ENCODE results near the gene KCNJ12.
"Not testable (repeated sequence)": the region's sequence is repeated elsewhere in the genome, so short reads cannot be mapped to it uniquely, and the experiment has no call there.

KCNJ12 gene

DNA sequence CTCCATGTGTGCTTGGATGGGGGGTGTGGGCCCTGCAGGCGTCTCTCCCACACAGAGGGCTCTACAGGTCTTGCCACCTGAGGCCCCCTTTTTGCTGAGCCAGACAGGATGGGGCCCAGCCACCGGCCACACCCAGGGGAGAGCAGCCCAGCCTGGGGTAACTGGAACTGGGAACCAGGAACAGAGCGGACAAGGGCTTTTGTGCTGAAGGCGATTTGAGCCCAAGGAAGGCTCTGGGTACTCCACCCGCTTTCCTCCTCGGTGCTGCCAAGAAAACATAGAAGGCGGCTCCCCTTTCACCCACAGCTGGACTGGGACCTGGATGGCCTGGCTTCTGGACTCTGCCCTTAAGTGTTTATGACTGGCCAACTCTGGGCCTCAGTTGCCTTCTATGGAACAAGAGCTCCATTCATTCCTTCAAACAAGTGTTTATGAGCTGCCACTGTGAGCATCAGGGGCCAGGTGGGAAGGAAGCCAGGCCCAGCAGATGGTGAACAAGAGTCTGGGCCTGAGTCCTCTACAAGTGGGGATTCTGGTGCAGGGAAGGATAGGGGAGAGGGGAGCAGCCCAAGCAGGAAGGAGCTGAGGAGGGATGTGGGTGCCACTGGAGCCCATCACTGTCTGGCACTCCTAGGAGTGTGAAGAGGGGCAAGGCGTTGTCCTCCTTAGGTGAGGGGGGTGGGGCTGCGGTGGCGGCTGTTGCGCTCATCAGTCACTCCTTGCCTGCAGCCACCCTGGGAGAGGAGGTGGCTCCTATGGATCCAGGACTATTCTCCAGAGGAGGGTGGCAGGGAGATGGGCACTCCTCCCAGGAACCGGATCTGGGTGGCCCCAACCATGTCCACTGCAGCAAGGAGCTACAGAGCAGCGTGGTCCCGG, 46.4 kb downstream of the KCNJ12 start:
- DNase-seq = not testable (repeated sequence)

DNA sequence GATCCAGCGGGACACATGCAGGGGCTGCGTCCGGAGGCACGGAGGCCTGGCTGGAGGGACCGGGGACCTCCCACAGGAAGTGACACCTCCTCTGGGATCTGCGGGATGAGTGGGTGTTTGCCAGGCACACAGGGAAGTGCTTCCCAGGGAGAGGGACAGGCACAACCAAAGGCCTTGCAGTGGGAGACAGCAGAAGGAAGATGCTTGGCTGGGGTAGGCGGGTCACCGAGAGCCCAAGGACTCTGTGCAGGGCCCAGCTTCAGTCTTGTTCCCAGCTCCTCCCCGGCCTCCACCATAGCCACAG, 47.0 kb downstream of the KCNJ12 start:
- not testable (repeated sequence) for DNase-seq

DNA sequence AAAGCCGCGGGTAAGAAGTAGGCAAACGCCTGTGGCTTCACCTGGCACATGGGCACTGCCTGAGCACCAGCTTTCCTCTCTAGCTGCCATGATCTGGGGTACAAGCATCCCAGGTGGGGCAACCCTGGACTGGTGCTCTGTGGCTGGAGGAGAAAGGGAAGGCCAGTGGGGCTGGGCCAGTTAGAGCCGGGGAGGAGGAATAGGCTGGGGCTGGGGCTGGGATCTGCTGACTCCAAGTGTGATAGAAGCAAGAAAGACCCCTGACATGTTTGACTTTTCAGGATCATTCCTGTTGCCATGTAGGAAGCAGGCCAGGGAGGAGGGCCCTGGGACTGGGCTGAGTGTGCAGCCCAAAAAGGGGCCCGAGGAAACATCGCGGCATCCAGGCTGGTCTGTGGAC, 48.5 kb downstream of the KCNJ12 start:
- DNase-seq = not testable (repeated sequence)

DNA sequence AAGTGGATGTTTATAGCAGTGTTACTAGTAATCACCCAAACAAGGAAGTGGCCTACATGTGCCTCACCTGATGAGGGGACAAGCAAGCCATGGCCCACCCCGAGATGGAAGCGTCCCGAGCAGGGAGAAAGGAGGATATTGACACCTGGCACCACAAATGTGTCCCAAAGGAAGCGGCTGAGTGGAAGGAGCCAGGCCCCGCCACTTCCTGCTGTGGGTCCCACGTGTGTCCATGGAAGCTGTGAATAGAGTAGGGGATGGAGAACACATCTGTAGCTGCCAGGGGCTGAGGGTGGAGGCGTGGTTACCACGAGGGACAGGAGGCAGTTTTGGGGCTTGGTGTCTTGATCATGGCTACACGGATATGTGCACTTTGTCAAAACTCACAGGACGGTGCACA, 49.2 kb downstream of the KCNJ12 start:
- DNase-seq = no peak

DNA sequence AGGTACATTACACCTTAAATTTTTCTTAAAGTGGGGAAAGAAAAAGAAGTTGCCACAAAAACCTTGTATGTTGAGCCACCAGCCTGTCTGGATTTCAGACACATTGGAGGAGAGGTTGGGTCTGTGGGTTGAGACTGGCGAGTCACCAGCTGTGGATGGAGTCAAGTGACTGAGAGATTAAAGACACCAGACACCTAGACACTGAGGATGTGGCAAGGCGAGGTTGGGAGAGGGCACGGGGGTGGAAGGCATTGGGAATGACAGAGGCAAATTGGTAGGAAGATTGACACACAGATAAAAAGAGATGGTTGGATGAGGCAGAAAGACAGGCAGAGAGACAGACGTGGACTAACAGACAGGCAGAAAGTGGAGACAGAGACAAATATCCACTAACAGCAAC, 49.6 kb downstream of the KCNJ12 start:
- no peak for DNase-seq

DNA sequence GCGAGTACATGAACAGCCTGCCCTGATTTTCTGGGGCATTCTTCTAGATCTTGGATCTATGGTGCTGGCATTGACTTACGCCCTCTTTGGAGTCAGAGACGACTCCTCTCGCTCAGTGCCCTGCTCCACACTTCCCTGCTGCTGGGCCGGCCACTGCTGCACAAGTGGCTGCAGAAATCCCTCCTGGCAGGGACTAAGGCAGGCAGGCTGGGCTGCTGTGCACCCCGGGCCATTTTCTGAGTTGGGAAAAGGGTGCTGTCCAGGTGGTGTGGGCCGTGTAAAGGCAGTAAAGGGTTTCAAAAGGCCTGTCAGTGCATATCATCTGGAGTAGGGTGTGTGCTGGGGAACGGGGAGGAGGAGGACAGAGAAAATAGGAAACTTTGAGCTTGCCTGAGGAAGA, 50.1 kb downstream of the KCNJ12 start:
- not testable (repeated sequence) for DNase-seq

DNA sequence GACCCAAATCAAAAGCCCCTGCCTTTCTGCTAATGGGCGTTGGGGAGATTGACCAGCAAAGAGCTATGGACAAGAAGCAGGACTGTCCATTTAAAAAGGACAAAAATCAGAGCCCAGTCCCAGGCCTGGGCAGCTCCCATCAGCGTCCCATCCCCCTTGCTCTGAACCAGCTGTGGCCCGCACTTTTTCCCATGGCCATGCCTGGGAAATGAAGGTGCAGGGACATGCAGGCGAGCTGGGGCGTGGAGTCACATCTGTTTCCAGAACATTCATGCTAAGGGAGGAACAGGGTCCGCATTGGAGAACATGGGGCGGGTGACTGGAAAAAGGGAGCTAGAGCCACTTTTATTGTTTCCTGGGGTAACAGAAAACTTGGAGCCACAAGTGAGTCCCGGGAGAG, 50.7 kb downstream of the KCNJ12 start:
- not testable (repeated sequence) for DNase-seq

DNA sequence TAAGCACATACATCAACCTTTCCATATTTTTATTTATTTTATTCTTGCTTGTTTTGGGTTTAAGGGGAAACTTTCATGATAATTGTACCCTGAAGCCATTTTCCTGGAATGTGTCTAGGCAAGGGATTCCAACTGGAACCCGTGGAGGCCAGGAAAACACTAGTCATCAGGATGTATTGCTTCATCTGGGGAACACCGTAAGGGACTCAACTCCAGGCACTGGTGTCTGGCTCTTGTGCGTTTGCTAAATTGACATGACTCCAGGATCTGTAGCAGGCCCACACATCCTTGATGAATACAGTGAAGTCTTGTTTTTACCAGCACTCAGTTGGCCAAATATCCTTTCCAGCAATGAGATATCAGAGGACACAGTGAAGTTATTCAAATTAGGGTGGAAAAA, 51.6 kb downstream of the KCNJ12 start:
- DNase-seq = not testable (repeated sequence)

DNA sequence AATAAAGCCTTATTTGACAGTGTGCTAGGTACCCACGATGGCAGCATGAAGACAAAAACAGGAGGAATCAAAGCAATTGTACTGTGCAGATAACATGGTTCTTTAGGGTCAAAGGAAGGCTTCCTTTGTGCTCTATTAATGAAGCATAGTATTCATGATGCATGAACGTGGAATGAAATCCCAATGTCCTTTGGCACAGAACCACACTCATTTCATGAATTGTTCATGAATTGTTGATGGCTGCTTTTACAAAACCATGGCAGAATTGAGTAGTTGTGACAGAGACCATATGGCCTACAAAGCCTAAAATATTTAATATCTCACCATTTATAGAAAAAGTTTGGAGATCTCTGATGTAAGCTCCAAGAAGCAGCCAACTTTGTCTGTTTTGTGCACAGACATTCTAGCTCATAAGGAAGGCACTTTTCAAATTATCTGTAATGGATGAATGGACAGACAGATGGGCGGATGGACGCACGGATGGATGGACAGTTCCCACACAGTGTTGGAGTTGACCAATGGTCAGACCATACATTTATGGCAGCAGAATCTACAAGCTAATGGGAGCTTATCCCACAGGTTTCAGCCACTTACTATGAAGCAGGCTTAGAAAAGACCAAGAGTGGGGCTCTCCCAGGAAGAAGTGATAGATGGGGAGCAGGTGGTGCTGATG, 52.7 kb downstream of the KCNJ12 start:
- DNase-seq = not testable (repeated sequence)

DNA sequence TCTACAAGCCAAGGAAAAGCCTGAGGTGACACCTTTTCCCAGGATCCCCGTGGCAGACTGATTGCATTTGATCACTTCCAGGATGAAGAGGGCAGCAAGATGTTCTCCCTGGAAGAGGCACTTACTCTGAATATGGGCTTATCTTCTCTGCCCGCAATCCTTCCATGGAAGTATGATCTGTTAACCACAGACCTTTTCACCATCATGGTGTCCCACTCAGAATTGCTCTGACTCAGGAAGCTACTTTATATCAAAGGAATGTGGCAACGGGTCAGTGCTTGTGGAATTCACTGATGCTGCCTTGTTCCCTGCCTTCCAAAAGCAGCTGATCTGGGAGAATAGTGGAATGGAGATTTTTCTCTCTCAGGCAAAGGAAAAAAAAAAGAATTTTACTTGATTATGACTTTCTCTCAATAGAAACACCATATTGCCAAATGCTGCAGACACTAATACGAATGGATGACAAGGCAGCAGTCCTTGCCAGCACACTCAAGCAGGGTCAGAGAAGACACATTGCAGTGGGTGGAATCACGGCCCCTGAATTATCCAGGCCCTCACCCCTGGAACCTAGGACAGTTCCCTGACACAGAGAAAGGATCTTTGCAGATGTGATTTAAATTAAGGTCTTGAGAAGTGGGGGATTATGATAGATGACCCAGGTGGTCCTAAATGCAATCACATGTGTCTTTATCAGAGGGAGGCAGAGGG, 53.9 kb downstream of the KCNJ12 start:
- not testable (repeated sequence) for DNase-seq

DNA sequence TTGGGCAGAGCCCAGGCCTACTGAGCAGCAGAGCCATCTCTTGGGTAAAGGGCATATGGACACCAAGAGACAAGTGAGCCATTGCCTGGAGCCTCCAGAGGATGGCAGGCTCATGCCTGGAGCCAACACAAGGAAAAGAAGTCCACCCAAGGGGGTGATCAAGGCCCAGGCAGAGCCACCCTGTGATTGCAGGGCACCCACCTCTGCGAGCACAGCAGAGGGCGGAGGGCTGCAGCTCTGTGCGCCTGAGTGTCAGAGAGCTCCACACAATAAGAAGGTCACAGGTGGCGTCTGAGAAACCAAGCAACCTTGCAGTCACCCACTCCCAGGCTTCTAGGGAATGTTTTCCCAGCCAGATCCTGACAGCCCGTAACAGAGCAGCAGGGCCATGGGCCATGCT, 57.8 kb downstream of the KCNJ12 start:
- DNase-seq = not testable (repeated sequence)

DNA sequence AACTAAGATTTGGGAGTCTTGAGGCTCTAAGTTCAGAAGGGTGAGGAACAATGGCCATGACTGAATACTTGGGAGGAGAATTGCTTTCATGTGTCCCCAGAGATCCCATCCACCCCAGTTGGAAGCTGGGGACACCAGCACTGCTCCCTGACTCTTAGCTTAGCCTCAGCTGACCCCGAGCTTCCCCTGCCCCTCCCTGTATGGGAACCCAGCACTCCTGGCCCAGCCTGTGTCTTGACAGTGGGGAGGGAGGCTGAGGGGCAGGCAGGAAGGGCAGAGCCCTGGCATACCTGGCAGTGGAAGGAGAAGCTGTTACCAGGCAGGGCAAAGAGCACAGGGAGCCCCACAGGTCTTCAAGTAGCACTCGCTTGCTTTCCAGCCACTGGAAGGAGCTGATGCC, 58.8 kb downstream of the KCNJ12 start:
- DNase-seq = not testable (repeated sequence)

DNA sequence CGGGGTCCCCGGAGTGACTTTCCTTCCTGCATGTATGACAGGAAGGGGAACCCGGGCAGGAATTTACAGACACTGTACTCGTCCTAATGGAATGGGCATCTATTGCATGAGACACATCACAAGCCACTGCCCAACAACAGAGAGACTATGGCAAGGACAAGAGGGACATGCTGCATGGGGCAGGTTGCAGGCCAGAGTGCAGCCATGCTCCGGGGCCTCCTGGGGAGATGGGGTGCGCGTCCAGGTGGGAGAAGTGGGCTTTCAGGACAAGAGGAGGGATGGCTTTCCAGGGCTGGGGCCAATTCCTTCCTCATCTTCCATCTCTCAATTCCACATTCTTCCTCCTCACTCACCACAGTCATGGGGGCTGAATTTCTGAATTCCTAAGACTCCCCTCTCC, 60.3 kb downstream of the KCNJ12 start:
- not testable (repeated sequence) for DNase-seq

DNA sequence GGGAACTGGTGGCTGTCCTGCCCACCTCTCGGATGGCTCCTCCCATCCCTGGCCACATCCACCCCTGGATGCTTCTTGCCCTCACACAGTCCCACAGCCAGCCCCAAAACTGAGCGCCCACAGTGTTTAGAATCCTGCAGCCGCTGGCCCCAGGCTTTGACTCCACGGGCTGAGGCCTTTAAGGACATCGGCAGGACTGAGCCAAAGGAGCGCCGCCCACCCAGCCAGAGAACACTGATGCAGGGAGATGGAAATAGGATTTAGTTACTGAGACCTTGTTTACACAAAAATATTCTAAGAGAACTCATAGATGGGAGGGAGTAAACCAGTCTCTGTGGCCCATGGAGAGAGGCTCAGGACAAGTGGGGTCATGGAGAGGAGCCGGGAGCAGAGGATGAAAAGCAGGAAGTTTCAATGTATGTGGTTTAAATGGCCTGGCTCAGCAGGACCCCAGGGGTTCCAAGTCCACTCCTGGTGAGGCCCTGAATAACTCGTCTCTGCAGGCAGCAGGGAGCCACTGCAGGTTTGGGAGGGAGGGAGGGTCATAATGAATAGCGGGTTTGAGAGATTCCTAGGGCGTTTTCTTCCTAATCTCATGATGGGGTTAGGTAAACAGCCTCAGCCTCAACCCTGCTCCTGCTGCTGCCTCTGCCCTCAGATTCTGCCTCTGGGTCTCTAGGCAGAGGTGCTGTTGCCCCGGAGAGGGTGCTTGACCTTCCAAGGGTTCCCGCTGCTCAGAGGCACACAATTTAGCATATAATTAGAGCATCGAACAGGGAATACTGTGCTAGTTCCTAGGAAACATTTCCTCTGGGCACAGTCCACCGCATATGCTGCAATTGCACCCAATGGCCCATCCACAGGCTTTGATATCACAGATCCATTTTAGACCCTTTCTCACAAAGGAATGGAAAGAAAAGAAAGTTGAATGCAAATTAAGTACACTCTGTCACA, 61.0 kb downstream of the KCNJ12 start:
- not testable (repeated sequence) for DNase-seq

DNA sequence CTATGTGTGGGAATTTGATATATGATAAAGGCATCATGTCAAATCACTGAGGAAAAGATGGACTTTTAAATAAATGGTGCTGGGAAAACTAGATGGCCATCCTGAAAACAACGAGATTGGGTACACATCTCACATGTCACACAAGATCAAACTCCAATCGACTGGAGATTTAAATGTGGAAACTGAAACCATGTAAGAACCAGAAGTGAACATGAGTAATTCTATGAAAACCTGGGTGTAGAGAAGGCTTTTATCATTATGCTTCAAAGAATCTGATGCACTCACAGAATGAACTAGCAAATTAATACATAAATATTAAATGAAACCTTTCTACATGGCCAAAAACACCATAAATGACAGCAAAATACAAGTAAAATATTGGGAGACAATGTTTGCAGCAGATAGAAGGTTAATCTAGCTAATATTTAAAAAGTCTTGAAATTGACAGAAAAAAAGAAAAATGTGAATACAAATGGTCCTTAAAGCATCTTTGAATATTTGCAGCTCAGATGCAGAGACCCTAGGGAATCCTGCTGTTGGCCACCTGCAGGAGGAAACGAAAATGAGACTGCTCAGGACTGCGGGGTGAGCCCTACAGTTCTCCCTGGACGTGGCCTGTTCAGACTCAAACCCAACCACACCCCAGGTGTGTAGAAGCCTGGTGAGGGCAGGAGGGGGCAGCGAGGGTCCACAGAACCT, 62.3 kb downstream of the KCNJ12 start:
- not testable (repeated sequence) for DNase-seq

DNA sequence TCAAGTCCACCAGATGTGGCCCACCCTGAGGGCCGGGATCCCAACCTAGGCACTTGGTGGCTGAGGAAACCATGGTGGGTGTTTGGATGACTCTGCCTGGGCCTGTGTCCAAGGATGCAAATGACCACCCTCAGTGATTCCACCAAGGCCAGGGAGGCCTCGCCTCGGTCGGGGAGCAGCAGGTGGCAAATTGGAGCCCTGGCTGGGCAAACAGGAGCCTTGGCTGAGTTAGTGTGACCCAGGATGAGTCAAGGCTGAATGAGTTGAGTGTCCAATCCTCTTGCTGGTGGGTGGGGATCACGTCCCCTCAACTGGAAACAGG, 62.8 kb downstream of the KCNJ12 start:
- DNase-seq = not testable (repeated sequence)

DNA sequence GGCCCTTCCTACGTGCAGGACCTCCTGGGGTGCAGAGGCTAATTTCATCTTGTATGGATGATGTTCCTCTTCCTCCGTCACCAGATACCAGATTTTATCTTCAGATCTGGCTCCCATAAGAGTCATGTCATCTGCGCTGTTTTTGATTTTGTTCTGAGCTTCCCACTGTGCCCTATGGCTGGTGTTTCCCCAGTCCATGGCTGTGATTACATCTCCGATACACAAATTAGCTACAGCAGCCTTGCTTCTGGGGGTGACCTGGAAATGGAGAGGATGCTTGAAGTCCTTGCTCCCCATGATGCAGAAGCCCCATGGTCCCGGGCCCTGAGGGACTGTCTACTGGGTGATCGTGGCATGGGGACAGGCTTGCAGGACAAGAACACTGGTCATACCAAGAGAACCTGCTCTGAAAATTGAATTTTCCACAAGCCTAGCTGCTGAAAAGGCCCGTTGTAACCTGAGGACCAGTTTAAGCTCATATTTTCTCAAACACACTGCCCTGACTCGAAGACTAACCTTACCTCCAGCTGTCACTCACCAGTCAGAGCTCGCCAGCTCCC, 69.0 kb downstream of the KCNJ12 start:
- no peak for DNase-seq

DNA sequence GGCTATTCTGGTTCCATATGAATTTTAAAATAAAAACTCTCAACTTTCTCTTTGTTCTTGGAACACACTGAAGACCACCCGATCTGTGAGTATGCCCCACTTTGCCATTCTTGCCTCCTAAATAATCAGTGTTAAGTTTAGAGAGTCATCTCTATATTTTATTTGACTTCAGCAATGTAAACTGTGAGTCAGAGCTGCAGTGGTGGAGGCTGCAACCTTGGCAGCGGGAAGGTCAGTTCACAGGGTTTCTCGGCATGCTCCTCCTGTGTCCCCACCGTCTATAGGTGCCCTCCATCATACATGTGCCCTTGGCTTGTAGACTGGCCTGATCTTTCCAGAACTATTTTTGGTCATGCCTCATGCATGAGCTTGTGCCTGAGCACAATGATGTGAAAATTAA, 71.4 kb downstream of the KCNJ12 start:
- DNase-seq = not testable (repeated sequence)

DNA sequence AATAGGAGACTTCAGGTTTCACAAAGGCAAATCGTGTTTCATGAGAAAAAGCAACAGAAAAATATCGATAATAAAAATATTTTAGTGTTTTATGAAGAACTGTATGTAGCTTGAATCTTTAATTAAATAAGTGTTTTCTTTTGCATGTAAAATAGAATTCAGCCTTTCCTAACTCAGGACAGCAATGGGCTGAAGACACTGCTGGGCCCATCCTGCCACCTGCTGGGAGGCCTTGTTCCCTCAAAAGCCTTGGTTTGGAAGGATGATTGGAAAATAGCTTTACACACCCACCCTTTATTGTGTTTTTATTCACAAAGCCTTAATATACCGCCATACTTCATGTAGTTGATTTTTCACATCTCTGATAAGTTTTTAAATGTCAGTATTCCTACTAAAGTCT, 73.7 kb downstream of the KCNJ12 start:
- DNase-seq = not testable (repeated sequence)

DNA sequence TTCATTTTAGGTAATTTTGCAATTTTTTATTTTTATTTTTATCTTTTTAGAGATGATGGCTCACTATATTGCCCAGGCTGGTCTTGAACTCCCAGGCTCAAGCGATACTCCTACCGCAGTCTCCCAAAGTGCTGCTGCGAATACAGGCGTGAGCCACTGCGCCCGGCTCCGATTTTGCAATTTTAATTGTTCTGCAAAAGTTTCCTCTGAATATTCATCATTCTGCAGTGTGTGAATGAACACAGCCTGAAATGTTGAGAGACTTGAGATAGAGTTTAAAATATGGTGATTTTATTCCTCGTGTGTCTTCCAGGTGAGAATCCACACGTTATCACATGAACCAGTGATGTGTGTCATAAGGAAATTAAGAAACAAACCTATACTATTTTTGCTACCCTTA, 75.8 kb downstream of the KCNJ12 start:
- DNase-seq = no peak

DNA sequence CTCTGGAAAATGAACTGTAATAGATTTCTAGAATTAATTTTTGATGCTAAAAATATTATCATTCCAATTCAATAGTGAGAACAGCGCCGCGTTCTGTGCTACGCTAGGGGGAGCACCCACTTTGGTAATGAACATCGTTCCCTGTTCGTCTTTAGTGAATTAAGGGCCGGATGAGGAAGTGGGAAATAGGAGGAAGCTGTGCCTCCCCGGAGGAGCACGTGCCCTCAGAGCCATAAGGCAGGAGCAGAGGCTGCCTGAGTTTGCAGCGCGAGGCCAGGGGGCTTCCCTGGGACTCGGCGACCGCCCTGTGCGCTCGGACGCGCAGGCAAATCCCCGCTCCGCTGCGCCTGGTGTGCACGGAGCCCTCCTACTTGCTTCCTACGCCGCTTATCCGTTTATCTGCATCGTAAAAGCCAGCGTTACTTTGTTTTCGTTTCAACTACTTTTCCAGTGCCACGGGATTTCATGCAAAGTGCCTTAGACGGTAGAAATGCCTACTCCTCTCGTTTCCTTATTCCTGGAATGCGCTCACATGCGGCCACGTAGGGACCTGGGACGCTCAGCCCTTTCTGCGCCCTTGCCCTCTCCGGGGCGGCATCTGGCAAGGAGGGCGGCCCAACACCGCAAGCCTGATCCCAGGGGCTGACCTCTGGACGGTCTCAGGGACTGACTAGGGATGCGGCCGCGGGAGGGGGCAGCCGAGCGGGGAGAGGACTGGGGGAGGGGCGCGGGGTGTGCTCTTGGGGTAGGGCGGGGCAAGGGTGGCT, 76.4 kb downstream of the KCNJ12 start:
- no peak for DNase-seq
